Fibroblast of lung (primary cell): ENCODE results near the gene THRB. TPM values are rescaled to one million over a fixed set of nuclear protein-coding genes. Genes with fewer than 3 reads are reported as not detected.

Experiments used
- DNase-seq, 2 donors: peaks; one replicate each; pipeline versions ENCODE4 v3.0.0 to v3.0.0-alpha.2; 2010; ENCODE audit warnings: low read depth in 2 of 2
- H2AFZ ChIP-seq: 2 replicates; pipeline ENCODE4 v1.5.1; 2012; ENCODE audit warnings: low read length, control low read depth, inconsistent platforms
- H3K27ac ChIP-seq: 2 replicates; pipeline ENCODE4 v1.5.1; 2011; ENCODE audit warnings: low read length, control low read depth; ENCODE audit not compliant: insufficient read depth
- H3K27me3 ChIP-seq: 2 replicates; pipeline ENCODE4 v1.5.1; 2011; ENCODE audit warnings: mild to moderate bottlenecking, low read length; ENCODE audit not compliant: control insufficient read depth, insufficient read depth
- H3K36me3 ChIP-seq: 2 replicates; pipeline ENCODE4 v1.5.1; 2011; ENCODE audit warnings: low read length; ENCODE audit not compliant: control insufficient read depth, insufficient read depth
- H3K4me1 ChIP-seq: 2 replicates; pipeline ENCODE4 v1.5.1; 2011; ENCODE audit warnings: low read length; ENCODE audit not compliant: control insufficient read depth, insufficient read depth; ENCODE audit errors: extremely low read depth
- H3K4me2 ChIP-seq: 2 replicates; pipeline ENCODE4 v1.5.1; 2011; ENCODE audit warnings: low read length, control low read depth; ENCODE audit not compliant: insufficient read depth; ENCODE audit errors: extremely low read depth
- H3K4me3 ChIP-seq, 4 experiments: fragments of 200-600 bp in 1 of 4; sonication (generic) in 1 of 4; replicated peaks in 1 of 4; 2 replicates each; pipeline ENCODE4 v1.5.1; 2011 to 2016; ENCODE audit warnings: low read length in 4 of 4, low read depth in 3 of 4, mild to moderate bottlenecking in 3 of 4, control low read depth in 2 of 4, inconsistent platforms in 1 of 4, mixed read lengths in 1 of 4; ENCODE audit not compliant: insufficient read depth in 1 of 4; ENCODE audit errors: control extremely low read depth in 1 of 4
- H3K79me2 ChIP-seq: 2 replicates; pipeline ENCODE4 v1.5.1; 2012; ENCODE audit warnings: mild to moderate bottlenecking, low read length, inconsistent platforms; ENCODE audit not compliant: control insufficient read depth, insufficient read depth
- H3K9ac ChIP-seq: 2 replicates; pipeline ENCODE4 v1.5.1; 2011; ENCODE audit warnings: mild to moderate bottlenecking, low read length, control low read depth; ENCODE audit not compliant: insufficient read depth
- H3K9me3 ChIP-seq: 2 replicates; pipeline ENCODE4 v1.5.1; 2012; ENCODE audit warnings: low read depth, low read length; ENCODE audit not compliant: control insufficient read depth, insufficient read depth
- H4K20me1 ChIP-seq: 2 replicates; pipeline ENCODE4 v1.5.1; 2011; ENCODE audit warnings: low read length; ENCODE audit not compliant: control insufficient read depth, insufficient read depth; ENCODE audit errors: extremely low read depth
- CTCF ChIP-seq, 2 donors: IDR thresholded peaks in 1 of 2; conservative IDR thresholded peaks in 1 of 2; 1 replicate in 1 of 2; 2 replicates in 1 of 2; pipeline ENCODE4 v1.5.1; 2011 to 2012; ENCODE audit warnings: low read length in 2 of 2, control low read depth in 1 of 2, inconsistent platforms in 1 of 2, low read depth in 1 of 2, mild to moderate bottlenecking in 1 of 2
- EZH2 ChIP-seq: IDR thresholded peaks from 2 replicates; pipeline ENCODE4 v1.5.1; 2012; ENCODE audit warnings: low read length, control low read depth, mild to moderate bottlenecking; ENCODE audit errors: missing control alignments
- polyA plus RNA-seq, 2 donors: library from polyadenylated mRNA; depleted of rRNA in 1 of 2; stranded (reverse) in 1 of 2; unstranded in 1 of 2; fragments of >200 nt; gene quantifications; 2 replicates each; pipeline ENCODE4 v1.2.1, GENCODE V29; 2011 to 2012; ENCODE audit warnings: missing spikeins in 1 of 2
- total RNA-seq: library from RNA; depleted of rRNA; stranded (reverse); fragments of >200 nt; gene quantifications from 2 replicates; pipeline ENCODE4 v1.2.1, GENCODE V29; 2014

THRB gene
- total and polyA plus RNA-seq, 2 donors (not counting 1 experiment from before 2014, with no cell fraction given), result 4.2 to 7.4 TPM

GRCh38 chr3:24306518-24306917 lies 188.1 kb downstream of the THRB start:
- Histone ChIP-seq H2AFZ (no peak overlapping the region), H3K9me3 (no peaks in the 10 kb centered on the region), H3K27me3 (no peaks in the 10 kb centered on the region), H3K4me2 (no peak overlapping the region), H3K27ac (no peak overlapping the region), H3K9ac (no peak overlapping the region), H3K4me1 (no peaks in the 10 kb centered on the region), H3K79me2 (no peaks in the 10 kb centered on the region), H3K36me3 (no peaks in the 10 kb centered on the region), H4K20me1 (no peaks in the 10 kb centered on the region), H3K4me3 (no peak overlapping the region)
- DNase-seq, result no peak
- TF ChIP-seq CTCF (conservative IDR thresholded peaks at IDR 0.05 in 1 of 2, IDR thresholded peaks at IDR 0.05 in 1 of 2; ENCODE audit: low read depth in 1 of 2, low read length in 2 of 2), result no peak
- TF ChIP-seq EZH2, result no peak

GRCh38 chr3:24305795-24306467 lies 188.7 kb downstream of the THRB start:
- TF ChIP-seq CTCF (conservative IDR thresholded peaks at IDR 0.05 in 1 of 2, IDR thresholded peaks at IDR 0.05 in 1 of 2; ENCODE audit: low read depth in 1 of 2, low read length in 2 of 2) (no peak), EZH2 (no peak)
- no peak overlapping the region for H3K4me2 ChIP-seq
- no peaks in the 10 kb centered on the region for H3K79me2 ChIP-seq
- no peaks in the 10 kb centered on the region for H3K36me3 ChIP-seq
- no peak overlapping the region for H3K4me3 ChIP-seq
- H4K20me1 ChIP-seq, result no peaks in the 10 kb centered on the region
- H3K27ac ChIP-seq, result no peak overlapping the region
- no peaks in the 10 kb centered on the region for H3K9me3 ChIP-seq
- peak; percentile 44 to 54 for DNase-seq
- H3K27me3 ChIP-seq, result no peaks in the 10 kb centered on the region
- H3K4me1 ChIP-seq, result no peaks in the 10 kb centered on the region
- no peak overlapping the region for H2AFZ ChIP-seq
- H3K9ac ChIP-seq, result no peak overlapping the region

- Histone ChIP-seq H2AFZ (no peak overlapping the region), H3K27me3 (no peaks in the 10 kb centered on the region), H3K79me2 (no peaks in the 10 kb centered on the region), H3K4me3 (no peak overlapping the region), H3K9ac (no peak overlapping the region), H4K20me1 (no peaks in the 10 kb centered on the region), H3K27ac (no peak overlapping the region), H3K4me1 (peaks cover 6% of the 10 kb centered on the region), H3K36me3 (no peaks in the 10 kb centered on the region), H3K4me2 (no peak overlapping the region), H3K9me3 (no peaks in the 10 kb centered on the region)
- DNase-seq, result no peak
- TF ChIP-seq EZH2, result no peak
- TF ChIP-seq CTCF (conservative IDR thresholded peaks at IDR 0.05 in 1 of 2, IDR thresholded peaks at IDR 0.05 in 1 of 2; ENCODE audit: low read depth in 1 of 2, low read length in 2 of 2), result no peak
These were observed 191.4 kb downstream of the THRB start for GRCh38 chr3:24303057-24303754.
